Measurements from ENCODE around the gene TM7SF2.

TM7SF2 gene

DNA sequence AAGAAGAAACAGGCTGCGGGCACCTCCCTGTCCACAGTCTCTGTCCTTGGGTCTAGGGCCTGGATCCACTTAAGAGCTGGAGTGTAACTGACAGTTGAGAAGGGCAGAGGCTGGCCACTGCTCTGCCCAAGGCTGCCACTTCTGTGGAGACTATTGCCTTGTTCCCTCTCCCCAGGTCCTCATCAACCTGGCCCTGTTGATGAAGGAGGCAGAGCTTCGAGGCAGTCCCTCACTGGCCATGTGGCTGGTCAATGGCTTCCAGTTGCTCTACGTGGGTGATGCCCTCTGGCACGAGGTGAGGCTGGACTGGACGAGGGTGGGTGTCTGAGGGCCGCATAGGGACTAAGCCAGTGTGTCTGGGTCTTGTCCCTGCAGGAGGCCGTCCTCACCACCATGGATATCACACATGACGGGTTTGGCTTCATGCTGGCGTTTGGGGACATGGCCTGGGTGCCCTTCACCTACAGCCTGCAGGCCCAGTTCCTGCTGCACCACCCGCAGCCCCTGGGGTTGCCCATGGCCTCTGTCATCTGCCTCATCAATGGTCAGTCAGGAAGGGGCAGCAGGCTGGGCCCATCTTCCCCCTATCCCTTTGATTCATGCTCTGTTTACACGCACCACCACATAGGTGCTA lies 3.0 kb downstream of the TM7SF2 start:
- Histone ChIP-seq H3K36me3 (ENCODE audit: insufficient read depth, low read length) (peaks cover 51% of the 10 kb centered on the region), H3K4me2 (ENCODE audit: insufficient read depth, low read length) (0 out of 2 replicates have a peak overlapping the region, but pooled peaks have one; percentile 98), H3K27ac (ENCODE audit: low read length) (no peak overlapping the region), H3K4me1 (ENCODE audit: insufficient read depth, low read length) (peaks cover 74% of the 10 kb centered on the region), H4K20me1 (ENCODE audit: insufficient read depth, low read length) (peaks cover 23% of the 10 kb centered on the region), H2AFZ (ENCODE audit: low read depth, low read length) (no peak overlapping the region), H3K27me3 (ENCODE audit: insufficient read depth, low read length, poor library complexity) (no peaks in the 10 kb centered on the region), H3K9ac (ENCODE audit: low read depth, low read length) (no peak overlapping the region), H3K9me3 (ENCODE audit: insufficient read depth, low read length, severe bottlenecking) (no peaks in the 10 kb centered on the region), H3K4me3 (ENCODE audit: low read depth in 1 of 2, low read length in 2 of 2) (no peak overlapping the region), H3K79me2 (ENCODE audit: insufficient read depth, low read length) (peaks cover 46% of the 10 kb centered on the region)
- TF ChIP-seq EZH2 (IDR thresholded peaks at IDR 0.05; ENCODE audit: borderline replicate concordance, low read depth, low read length, severe bottlenecking): no peak
- TF ChIP-seq, protein P1, sequence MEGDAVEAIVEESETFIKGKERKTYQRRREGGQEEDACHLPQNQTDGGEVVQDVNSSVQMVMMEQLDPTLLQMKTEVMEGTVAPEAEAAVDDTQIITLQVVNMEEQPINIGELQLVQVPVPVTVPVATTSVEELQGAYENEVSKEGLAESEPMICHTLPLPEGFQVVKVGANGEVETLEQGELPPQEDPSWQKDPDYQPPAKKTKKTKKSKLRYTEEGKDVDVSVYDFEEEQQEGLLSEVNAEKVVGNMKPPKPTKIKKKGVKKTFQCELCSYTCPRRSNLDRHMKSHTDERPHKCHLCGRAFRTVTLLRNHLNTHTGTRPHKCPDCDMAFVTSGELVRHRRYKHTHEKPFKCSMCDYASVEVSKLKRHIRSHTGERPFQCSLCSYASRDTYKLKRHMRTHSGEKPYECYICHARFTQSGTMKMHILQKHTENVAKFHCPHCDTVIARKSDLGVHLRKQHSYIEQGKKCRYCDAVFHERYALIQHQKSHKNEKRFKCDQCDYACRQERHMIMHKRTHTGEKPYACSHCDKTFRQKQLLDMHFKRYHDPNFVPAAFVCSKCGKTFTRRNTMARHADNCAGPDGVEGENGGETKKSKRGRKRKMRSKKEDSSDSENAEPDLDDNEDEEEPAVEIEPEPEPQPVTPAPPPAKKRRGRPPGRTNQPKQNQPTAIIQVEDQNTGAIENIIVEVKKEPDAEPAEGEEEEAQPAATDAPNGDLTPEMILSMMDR (IDR thresholded peaks at IDR 0.05; ENCODE audit: borderline replicate concordance, extremely low read depth, low read length, poor library complexity, severe bottlenecking): no peak
- DNase-seq (no peak), ATAC-seq (ENCODE audit: insufficient read depth, low read depth) (no peak)

DNA sequence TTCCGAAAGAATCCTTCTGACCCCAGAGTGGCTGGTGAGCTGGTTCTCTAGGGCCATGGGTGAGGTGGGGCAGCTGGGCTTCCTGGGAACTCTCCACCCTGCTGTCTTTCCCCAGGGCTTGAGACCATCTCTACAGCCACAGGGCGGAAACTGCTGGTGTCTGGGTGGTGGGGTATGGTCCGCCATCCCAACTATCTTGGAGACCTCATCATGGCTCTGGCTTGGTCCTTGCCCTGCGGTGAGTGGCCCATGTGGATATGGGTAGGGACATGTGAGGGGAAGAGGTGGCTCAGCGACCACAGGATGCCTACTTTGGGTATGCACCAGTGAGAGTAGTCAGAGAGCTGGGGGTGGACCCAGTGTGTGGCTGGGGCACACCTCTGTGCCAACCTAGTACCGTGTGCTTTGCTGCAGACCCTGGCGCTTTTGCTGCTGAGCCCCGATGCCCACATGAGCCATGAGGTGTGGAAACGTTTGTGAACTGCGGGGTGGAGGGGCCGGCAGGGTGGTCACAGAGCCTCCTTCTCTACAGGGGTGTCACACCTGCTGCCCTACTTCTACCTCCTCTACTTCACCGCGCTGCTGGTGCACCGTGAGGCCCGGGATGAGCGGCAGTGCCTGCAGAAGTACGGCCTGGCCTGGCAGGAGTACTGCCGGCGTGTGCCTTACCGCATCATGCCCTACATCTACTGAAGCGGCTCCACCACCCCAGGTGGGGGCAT lies 3.9 kb downstream of the TM7SF2 start:
- no peaks in the 10 kb centered on the region for H3K9me3 ChIP-seq (ENCODE audit: insufficient read depth, low read length, severe bottlenecking)
- H3K27ac ChIP-seq (ENCODE audit: low read length): peak overlapping the region; percentile 2; the same call in 1 of the 2 replicates
- ATAC-seq (ENCODE audit: insufficient read depth, low read depth) (no peak), DNase-seq (no peak)
- peaks cover 24% of the 10 kb centered on the region for H4K20me1 ChIP-seq (ENCODE audit: insufficient read depth, low read length)
- peaks cover 55% of the 10 kb centered on the region for H3K79me2 ChIP-seq (ENCODE audit: insufficient read depth, low read length)
- H3K4me2 ChIP-seq (ENCODE audit: insufficient read depth, low read length): peak overlapping the region; percentile 98
- no peaks in the 10 kb centered on the region for H3K27me3 ChIP-seq (ENCODE audit: insufficient read depth, low read length, poor library complexity)
- H3K4me3 ChIP-seq (ENCODE audit: low read depth in 1 of 2, low read length in 2 of 2): peak overlapping the region in 1 of 2 experiments; percentile 99; a peak in 2 of 4 replicates
- no peak overlapping the region; the same call in 1 of the 2 replicates for H3K9ac ChIP-seq (ENCODE audit: low read depth, low read length)
- no peak for TF ChIP-seq EZH2 (IDR thresholded peaks at IDR 0.05; ENCODE audit: borderline replicate concordance, low read depth, low read length, severe bottlenecking)
- TF ChIP-seq, protein P1 (IDR thresholded peaks at IDR 0.05; ENCODE audit: borderline replicate concordance, extremely low read depth, low read length, poor library complexity, severe bottlenecking): no peak
- peaks cover 77% of the 10 kb centered on the region for H3K4me1 ChIP-seq (ENCODE audit: insufficient read depth, low read length)
- peaks cover 53% of the 10 kb centered on the region for H3K36me3 ChIP-seq (ENCODE audit: insufficient read depth, low read length)
- H2AFZ ChIP-seq (ENCODE audit: low read depth, low read length): no peak overlapping the region

DNA sequence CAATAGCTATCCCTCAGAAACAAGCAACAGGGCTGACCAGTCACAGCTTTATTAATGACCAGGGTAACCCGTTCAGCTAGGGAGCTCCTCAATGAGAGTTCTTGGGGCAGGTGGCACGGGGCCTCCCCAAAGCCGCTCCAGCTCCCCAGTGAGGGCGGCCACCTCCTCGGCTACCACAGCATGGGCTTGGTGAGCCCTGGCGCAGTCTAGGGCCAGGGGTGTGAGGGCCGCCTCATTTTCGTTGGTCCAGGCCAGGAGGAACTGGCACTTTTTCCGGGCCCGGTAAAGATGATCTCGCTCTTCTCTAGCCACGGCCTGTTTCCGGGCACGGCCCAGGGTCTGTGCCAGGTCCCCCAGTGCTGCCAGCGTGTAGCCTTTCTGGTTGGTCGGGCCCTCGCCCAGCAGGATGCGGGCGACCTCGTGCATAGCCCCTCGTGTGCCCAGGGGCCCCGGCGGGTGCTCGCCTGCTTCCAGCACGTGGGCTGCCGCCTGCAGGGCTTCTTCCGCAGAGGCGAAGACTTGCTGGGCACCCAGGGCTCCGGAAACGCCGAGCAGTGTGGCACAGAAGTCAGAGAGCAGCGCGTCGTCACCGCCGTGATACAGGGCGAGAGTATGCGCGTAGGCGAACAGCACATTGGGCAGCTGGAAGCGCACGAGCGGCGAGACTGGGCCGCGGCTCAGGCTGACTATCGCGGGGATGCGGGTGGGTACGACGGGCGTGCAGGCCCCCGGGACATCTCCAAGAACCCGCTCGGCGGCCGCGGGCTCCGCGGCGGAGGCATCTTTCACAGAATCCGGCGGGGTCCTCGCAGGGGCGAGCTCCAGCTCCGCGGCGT lies 4.9 kb downstream of the TM7SF2 start:
- H3K27ac ChIP-seq (ENCODE audit: low read length): peak overlapping the region; percentile 91
- H3K4me3 ChIP-seq (ENCODE audit: low read depth in 1 of 2, low read length in 2 of 2): peak overlapping the region; percentile 91 to 99
- H2AFZ ChIP-seq (ENCODE audit: low read depth, low read length): peak overlapping the region; percentile 80; the same call in 1 of the 2 replicates
- no peaks in the 10 kb centered on the region for H3K27me3 ChIP-seq (ENCODE audit: insufficient read depth, low read length, poor library complexity)
- TF ChIP-seq, protein P1 (IDR thresholded peaks at IDR 0.05; ENCODE audit: borderline replicate concordance, extremely low read depth, low read length, poor library complexity, severe bottlenecking): no peak
- TF ChIP-seq EZH2 (IDR thresholded peaks at IDR 0.05; ENCODE audit: borderline replicate concordance, low read depth, low read length, severe bottlenecking): no peak
- no peaks in the 10 kb centered on the region for H3K9me3 ChIP-seq (ENCODE audit: insufficient read depth, low read length, severe bottlenecking)
- peak overlapping the region; percentile 91 for H3K9ac ChIP-seq (ENCODE audit: low read depth, low read length)
- peaks cover 24% of the 10 kb centered on the region; the same call in 1 of the 2 replicates for H4K20me1 ChIP-seq (ENCODE audit: insufficient read depth, low read length)
- H3K4me1 ChIP-seq (ENCODE audit: insufficient read depth, low read length): peaks cover 76% of the 10 kb centered on the region
- peak; percentile 8 for ATAC-seq (ENCODE audit: insufficient read depth, low read depth)
- H3K4me2 ChIP-seq (ENCODE audit: insufficient read depth, low read length): peak overlapping the region; percentile 98
- peak; percentile 62 for DNase-seq
- peaks cover 54% of the 10 kb centered on the region for H3K36me3 ChIP-seq (ENCODE audit: insufficient read depth, low read length)
- peaks cover 66% of the 10 kb centered on the region for H3K79me2 ChIP-seq (ENCODE audit: insufficient read depth, low read length)
